ENCODE results near the gene POLR2F.

POLR2F gene

GRCh38 chr22:37995460-37995859 is 42.0 kb downstream of the POLR2F start:
- no peak for TF ChIP-seq CTCF (IDR thresholded peaks at IDR 0.05; ENCODE audit: low read depth, low read length)
- DNase-seq (ENCODE audit: low read depth in 2 of 2) = no peak
- H3K4me3 ChIP-seq (replicated peaks in 1 of 2; ENCODE audit: low read depth in 2 of 2, low read length in 2 of 2) = no peak overlapping the region

GRCh38 chr22:37996079-37996478 is 42.6 kb downstream of the POLR2F start:
- TF ChIP-seq CTCF (IDR thresholded peaks at IDR 0.05; ENCODE audit: low read depth, low read length) = no peak
- DNase-seq (ENCODE audit: low read depth in 2 of 2) = no peak
- H3K4me3 ChIP-seq (replicated peaks in 1 of 2; ENCODE audit: low read depth in 2 of 2, low read length in 2 of 2) = no peak overlapping the region

GRCh38 chr22:37996515-37997246 is 43.2 kb downstream of the POLR2F start:
- H3K4me3 ChIP-seq (replicated peaks in 1 of 2; ENCODE audit: low read depth in 2 of 2, low read length in 2 of 2) = no peak overlapping the region
- no peak for DNase-seq (ENCODE audit: low read depth in 2 of 2)
- TF ChIP-seq CTCF (IDR thresholded peaks at IDR 0.05; ENCODE audit: low read depth, low read length) = no peak

GRCh38 chr22:37998543-37998942 is 45.0 kb downstream of the POLR2F start:
- TF ChIP-seq CTCF (IDR thresholded peaks at IDR 0.05; ENCODE audit: low read depth, low read length) = no peak
- DNase-seq (ENCODE audit: low read depth in 2 of 2) = no peak

GRCh38 chr22:37999236-37999635 is 45.7 kb downstream of the POLR2F start:
- TF ChIP-seq CTCF (IDR thresholded peaks at IDR 0.05; ENCODE audit: low read depth, low read length) = no peak
- no peak overlapping the region for H3K4me3 ChIP-seq (replicated peaks in 1 of 2; ENCODE audit: low read depth in 2 of 2, low read length in 2 of 2)
- no peak for DNase-seq (ENCODE audit: low read depth in 2 of 2)

More at GRCh38 chr22:37998543-37998942, 45.0 kb downstream of the POLR2F start:
- H3K4me3 ChIP-seq (replicated peaks in 1 of 2; ENCODE audit: low read depth in 2 of 2, low read length in 2 of 2) = no peak overlapping the region

GRCh38 chr22:37999640-38000272 is 46.3 kb downstream of the POLR2F start:
- no peak overlapping the region for H3K4me3 ChIP-seq (replicated peaks in 1 of 2; ENCODE audit: low read depth in 2 of 2, low read length in 2 of 2)
- DNase-seq (ENCODE audit: low read depth in 2 of 2) = peak; percentile 63 to 77
- TF ChIP-seq CTCF (IDR thresholded peaks at IDR 0.05; ENCODE audit: low read depth, low read length) = no peak
